ENCODE results near the gene TCEA2.

DNA sequence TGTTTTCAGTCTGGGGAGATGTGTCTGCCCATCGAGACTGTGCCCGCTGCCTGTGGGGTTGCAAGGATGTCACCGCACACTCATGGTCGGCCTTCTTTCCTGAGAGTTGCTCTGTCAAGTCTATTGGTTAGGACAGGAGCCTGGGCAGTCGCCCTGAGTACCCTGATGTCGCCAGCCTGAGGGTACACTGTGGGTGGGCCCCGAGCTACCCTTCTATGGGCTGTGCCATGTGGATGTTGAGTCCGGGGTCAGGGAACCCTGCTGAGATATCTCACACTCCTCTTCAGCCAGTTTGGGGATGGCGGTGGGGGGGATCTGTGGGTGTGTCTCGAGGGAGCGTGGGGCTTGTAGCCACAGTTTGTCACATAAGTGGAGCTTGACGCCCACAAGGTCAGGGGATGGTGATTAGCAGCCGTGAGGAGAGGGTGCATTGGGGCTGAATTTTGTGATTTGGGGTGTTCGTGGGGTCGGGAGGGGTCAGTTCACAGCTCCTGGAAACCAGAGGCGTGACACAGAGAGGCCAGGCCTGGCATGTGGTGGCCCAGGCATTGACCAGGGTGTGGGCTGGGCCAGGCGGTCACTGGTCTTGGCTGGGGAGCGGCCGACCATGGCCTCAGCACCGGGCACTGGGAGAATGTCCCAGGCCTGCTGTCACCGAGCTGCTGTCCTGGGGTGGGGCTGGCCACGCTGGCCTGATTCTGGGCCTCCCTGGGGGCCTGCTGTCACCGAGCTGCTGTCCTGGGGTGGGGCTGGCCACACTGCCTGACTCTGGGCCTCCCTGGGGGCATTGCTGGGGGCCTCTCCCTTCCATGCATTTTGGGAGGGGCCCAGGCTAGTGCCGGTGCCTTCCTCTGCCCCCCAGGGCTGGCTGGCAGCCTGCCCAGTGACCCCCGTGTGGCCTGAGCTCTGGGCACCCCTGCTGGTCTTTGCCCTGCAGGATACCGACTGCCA, 46.0 kb downstream of the TCEA2 start:
- TF ChIP-seq, protein P1, sequence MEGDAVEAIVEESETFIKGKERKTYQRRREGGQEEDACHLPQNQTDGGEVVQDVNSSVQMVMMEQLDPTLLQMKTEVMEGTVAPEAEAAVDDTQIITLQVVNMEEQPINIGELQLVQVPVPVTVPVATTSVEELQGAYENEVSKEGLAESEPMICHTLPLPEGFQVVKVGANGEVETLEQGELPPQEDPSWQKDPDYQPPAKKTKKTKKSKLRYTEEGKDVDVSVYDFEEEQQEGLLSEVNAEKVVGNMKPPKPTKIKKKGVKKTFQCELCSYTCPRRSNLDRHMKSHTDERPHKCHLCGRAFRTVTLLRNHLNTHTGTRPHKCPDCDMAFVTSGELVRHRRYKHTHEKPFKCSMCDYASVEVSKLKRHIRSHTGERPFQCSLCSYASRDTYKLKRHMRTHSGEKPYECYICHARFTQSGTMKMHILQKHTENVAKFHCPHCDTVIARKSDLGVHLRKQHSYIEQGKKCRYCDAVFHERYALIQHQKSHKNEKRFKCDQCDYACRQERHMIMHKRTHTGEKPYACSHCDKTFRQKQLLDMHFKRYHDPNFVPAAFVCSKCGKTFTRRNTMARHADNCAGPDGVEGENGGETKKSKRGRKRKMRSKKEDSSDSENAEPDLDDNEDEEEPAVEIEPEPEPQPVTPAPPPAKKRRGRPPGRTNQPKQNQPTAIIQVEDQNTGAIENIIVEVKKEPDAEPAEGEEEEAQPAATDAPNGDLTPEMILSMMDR (IDR thresholded peaks at IDR 0.05 in 2 of 3, conservative IDR thresholded peaks at IDR 0.05 in 1 of 3; ENCODE audit: insufficient read depth in 2 of 3, low read depth in 1 of 3, low read length in 3 of 3): no peak
- TF ChIP-seq TCF7L2 (IDR thresholded peaks at IDR 0.05; ENCODE audit: low read depth, low read length): no peak
- no peak for TF ChIP-seq CREM (IDR thresholded peaks at IDR 0.05; ENCODE audit: low read depth)
- TF ChIP-seq ATF1 (CRISPR knock-in tag; IDR thresholded peaks at IDR 0.05): no peak
- no peak for TF ChIP-seq ATF1 (tag; IDR thresholded peaks at IDR 0.05)
- no peak for TF ChIP-seq HDAC2 (IDR thresholded peaks at IDR 0.05)
